ENCODE data around the gene MAD1L1.
"Not testable (repeated sequence)": the region's sequence is repeated elsewhere in the genome, so short reads cannot be mapped to it uniquely, and the experiment has no call there.

The MAD1L1 gene

DNA sequence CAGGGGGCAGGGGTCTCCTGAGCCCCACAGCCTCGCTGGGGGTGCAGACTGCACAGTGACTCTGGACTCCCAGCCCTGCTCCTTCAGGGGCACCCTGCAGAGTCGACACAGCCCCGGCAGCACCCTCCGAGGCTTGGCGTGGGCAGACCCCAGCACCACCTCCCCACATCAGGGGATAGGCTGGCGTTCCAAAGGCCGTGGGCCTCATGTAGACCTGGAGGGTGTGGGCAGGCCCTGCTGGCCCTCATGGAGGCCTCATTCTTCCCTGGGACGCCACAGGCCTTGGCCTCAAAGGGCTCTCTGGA is 296.8 kb downstream of the MAD1L1 start:
- DNase-seq: no peak

GRCh38 chr7:1935176-1936005 is 297.4 kb downstream of the MAD1L1 start:
- no peak for DNase-seq

DNA sequence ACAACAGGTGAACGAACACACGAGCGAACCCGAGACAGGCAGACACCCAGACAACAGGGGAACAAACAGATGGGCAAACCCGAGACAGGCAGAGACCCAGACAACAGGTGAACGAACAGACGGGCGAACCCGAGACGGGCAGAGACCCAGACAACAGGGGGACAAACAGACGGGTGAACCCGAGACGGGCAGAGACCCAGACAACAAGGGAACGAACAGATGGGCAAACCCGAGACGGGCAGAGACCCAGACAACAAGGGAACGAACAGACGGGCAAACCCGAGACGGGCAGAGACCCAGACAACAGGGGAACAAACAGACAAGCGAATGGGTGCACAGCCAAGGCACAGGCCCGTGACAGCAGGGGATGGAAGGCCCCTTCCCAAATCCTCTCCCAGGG is 298.0 kb downstream of the MAD1L1 start:
- DNase-seq: no peak

GRCh38 chr7:1934017-1934416 is 298.7 kb downstream of the MAD1L1 start:
- no peak for DNase-seq

- DNase-seq: no peak
Observed at GRCh38 chr7:1933066-1933750, 299.5 kb downstream of the MAD1L1 start.

DNA sequence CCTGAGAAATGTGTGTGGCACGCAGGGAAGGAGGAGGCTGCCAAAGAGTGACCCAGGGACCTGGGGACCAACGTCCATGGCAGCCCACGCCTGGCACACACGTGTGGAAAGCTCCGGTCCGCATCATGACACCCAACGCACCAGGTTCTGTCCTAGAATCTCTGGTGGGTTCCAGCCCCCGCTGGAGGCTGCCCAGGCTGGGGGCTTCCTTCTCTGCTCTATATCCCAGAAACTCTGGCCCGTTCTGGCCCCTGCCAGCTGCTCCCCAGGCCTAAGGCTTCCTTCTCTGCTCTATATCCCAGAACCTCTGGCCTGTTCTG is 300.8 kb downstream of the MAD1L1 start:
- DNase-seq: no peak

DNA sequence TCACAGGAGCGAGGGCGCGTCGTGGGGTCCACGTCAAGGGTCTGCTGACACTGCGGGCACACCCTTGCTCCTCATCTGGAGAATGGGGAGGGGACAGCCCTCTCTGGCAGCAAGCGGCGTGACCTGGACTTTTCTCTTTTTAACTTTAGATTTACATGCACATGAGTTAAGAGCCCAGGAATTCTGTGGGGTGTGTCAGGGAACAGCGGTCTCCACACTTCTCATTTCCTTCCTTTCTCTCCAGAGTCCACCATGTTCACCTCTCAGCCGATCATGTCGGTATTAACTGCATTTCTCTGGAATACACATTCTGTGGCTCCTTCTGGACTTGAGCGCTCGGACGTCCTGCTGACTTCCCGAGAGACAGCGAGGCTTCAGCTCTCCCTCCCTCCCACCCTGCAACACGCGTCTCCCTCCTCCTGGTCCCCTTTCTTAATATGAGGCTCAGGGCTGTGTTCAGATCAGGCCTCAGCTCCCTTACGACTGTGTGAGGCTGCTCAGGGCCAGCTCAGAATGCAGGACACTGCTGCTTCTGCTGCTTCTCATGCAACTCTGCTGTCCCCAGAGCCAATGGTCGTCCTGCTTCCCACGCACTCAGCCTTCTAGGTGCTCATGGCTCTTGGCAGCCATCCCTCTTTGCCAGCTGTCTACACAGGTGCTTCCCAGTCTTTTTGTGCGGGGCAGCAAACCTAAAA is 301.3 kb downstream of the MAD1L1 start:
- no peak for DNase-seq

DNA sequence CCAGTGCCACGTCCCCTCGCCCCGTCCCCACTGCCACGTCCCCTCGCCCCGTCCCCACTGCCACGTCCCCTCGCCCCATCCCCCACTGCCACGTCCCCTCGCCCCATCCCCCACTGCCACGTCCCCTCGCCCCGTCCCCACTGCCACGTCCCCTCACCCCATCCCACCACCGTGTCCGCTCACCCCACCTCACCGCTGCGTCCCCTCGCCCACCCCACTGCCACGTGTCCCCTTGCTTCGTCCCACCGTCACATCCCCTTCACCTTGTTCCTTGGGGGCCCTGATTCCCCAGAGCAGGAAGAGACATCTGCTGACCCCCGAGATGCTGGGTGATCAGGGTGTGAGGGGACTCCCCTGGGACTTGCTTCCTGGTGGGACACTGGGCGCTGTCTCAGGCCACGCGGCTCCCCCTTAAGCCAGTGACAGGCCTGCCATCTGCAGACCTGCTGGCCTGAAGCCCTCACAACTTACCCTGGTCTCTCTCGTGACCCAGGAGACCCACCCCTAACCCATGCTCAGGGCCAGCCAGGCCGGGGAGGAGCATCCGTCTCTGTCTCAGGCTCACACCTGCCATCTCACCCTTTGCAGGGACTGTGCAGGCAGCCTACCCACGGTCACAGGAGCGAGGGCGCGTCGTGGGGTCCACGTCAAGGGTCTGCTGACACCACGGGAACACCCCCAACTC is 302.2 kb downstream of the MAD1L1 start:
- no peak for DNase-seq

DNA sequence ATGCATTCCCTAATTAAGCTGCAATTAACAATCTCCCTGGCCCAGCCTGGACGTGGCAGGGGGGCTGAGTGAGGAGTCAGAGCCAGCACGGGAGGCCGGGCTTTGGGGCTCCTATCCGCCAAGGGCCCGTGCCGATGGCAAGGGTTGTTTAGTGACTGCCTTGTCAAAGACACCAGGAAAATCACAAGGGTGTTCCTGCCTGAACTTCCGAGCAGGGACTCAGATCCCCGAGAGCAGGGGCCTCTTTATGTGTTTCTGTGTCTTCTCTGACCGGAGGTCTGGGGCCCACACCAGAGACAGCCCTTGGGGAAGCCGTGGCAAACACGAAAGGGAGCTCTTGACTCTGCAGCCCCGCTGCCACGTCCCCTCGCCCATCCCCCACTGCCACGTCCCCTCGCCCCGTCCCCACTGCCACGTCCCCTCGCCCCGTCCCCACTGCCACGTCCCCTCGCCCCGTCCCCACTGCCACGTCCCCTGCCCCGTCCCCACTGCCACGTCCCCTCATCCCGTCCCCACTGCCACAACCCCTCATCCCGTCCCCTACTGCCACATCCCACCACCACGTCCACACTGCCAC is 303.3 kb downstream of the MAD1L1 start:
- DNase-seq: not testable (repeated sequence)

- DNase-seq: no peak
Observed at GRCh38 chr7:1928645-1929348, 303.9 kb downstream of the MAD1L1 start.

GRCh38 chr7:1927937-1928644 is 304.7 kb downstream of the MAD1L1 start:
- DNase-seq: no peak

DNA sequence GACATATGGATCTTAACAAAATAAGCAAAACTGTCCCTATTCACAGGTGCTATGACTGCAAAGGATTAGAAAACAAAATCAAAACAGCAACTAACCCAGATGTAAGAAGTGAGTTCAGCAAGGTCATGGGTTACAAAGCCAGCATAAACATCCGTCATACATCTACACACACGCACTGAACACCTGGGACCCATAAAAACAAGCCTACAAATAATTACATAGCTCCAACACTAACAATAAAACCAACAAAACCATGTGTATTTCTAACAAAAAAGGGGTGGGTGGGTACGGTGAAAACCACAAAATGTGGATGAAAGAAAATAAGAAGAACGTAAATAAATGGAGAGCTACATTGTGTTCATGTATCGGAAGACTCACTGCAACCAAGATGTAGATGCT is 305.8 kb downstream of the MAD1L1 start:
- no peak for DNase-seq

- no peak for DNase-seq
Observed at GRCh38 chr7:1925973-1926907, 306.5 kb downstream of the MAD1L1 start.

DNA sequence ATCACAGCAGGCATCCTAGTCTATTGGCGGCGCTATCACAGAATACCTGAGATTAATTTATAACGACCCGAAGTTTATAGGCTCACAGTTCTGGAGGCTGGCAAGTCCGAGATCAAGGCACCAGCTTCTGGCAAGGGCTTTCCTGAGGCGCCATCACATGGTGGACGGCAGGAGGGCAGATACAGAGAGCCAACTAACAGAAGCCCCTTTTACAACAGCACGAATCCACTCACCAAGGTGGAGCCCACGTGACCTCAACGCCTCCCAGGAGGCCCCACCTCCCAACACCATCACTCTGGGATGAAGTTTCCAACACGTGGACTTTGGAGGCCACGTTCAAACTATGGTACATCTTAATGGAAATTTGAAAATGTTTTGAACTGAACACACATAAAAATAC is 307.4 kb downstream of the MAD1L1 start:
- DNase-seq: no peak

DNA sequence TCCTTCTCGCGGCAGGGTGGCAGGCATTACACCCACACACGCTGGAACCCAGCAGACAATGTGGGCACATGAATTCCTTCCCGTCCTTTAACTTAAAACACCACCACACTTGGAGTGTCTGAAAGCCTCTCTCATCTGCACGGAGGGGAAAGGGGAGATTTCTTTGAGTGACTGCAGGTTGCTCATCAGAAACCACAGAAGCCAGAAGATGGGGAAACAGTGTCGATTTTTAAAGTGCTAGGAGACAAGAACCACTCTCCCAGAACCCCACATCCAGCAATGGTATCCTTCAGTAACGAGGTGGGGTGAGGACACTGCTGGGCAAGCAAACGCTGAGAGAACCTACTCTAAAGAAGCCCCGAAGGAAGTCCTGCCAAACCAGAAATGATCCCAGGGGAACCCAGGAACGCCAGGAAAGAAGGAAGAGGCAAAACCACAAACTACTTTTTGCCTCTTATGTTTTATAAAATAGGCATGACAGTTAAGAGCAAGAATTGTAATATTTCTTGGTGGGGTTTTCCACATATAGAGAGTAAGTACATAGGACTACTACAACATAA is 308.4 kb downstream of the MAD1L1 start:
- peak; percentile 22 to 44 for DNase-seq

- DNase-seq: no peak
Observed at GRCh38 chr7:1923409-1924257, 309.1 kb downstream of the MAD1L1 start.

GRCh38 chr7:1922870-1923236 is 309.9 kb downstream of the MAD1L1 start:
- DNase-seq: no peak

- DNase-seq: peak; percentile 49 to 59
Observed at GRCh38 chr7:1922071-1922869, 310.5 kb downstream of the MAD1L1 start.
